Gastroesophageal sphincter (tissue), 4 donors: ENCODE measurements around the gene CNTN5. TPM values are rescaled to one million over a fixed set of nuclear protein-coding genes. Genes with fewer than 3 reads are reported as not detected.

Experiments
- ATAC-seq: fragments of 150-250 bp; one replicate; pipeline ENCODE4 v1.9.1; 2016; ENCODE audit warnings: mild to moderate bottlenecking, moderate library complexity
- H3K27ac ChIP-seq, 4 donors: fragments of 200-600 bp; sonication (generic) in 3 of 4; 1 replicate in 3 of 4; 2 replicates in 1 of 4; pipeline ENCODE4 v1.5.1; 2016 to 2019
- H3K27me3 ChIP-seq: fragments of 200-600 bp; sonication (generic); one replicate; pipeline ENCODE4 v1.5.1; 2019
- H3K36me3 ChIP-seq, 2 donors: fragments of 200-600 bp; sonication (generic); one replicate each; pipeline ENCODE4 v1.5.1; 2019; ENCODE audit warnings: control low read depth in 1 of 2
- H3K4me1 ChIP-seq, 3 donors: fragments of 200-600 bp; sonication (generic); 1 replicate in 2 of 3; 2 replicates in 1 of 3; pipeline ENCODE4 v1.5.1; 2016 to 2019; ENCODE audit warnings: control low read depth in 2 of 3
- H3K4me3 ChIP-seq, 2 donors: fragments of 200-600 bp; sonication (generic); one replicate each; pipeline ENCODE4 v1.5.1; 2019; ENCODE audit warnings: mild to moderate bottlenecking in 1 of 2, moderate library complexity in 1 of 2
- H3K9me3 ChIP-seq, 3 donors: fragments of 200-600 bp; sonication (generic); one replicate each; pipeline ENCODE4 v1.5.1; 2017 to 2019; ENCODE audit warnings: control low read depth in 2 of 3
- CTCF ChIP-seq, 4 experiments: fragments of 200-600 bp in 2 of 4; fragments of 450-650 bp in 2 of 4; sonication (generic) in 1 of 4; IDR thresholded peaks; one replicate each; pipeline ENCODE4 v1.5.1; 2017 to 2019; ENCODE audit warnings: antibody characterized with exemption in 4 of 4, mild to moderate bottlenecking in 2 of 4, moderate library complexity in 2 of 4
- EP300 ChIP-seq: sonication (generic); formaldehyde crosslinking; IDR thresholded peaks from one replicate; pipeline ENCODE4 v1.6.1; 2017; ENCODE audit warnings: antibody characterized with exemption, mild to moderate bottlenecking
- POLR2A ChIP-seq, 2 donors: fragments of 450-650 bp; IDR thresholded peaks; one replicate each; pipeline ENCODE4 v1.6.1; 2017; ENCODE audit warnings: antibody characterized with exemption in 2 of 2, mild to moderate bottlenecking in 2 of 2, moderate library complexity in 1 of 2
- POLR2AphosphoS5 ChIP-seq: sonication (generic); formaldehyde crosslinking; IDR thresholded peaks from one replicate; pipeline ENCODE4 v1.6.1; 2017; ENCODE audit warnings: antibody characterized with exemption
- WGBS, 2 donors: methylation state at CpG; one replicate each; pipeline ENCODE4 v1.1.5; 2018; ENCODE audit warnings: low coverage in 1 of 2; 5-methylcytosine and 5-hydroxymethylcytosine counted together
- total RNA-seq, 4 donors: library from RNA; depleted of rRNA; stranded (reverse); fragments of >200 nt; gene quantifications; one replicate each; pipeline ENCODE4 v1.1.0, GENCODE V29; 2016

The CNTN5 gene
- total RNA-seq, 4 donors from 2014 or later = 0.16 TPM; not detected in 3

GRCh38 chr11:99640671-99641070, 619.9 kb downstream of the CNTN5 start:
- no peaks in the 10 kb centered on the region for H3K4me1 ChIP-seq
- no peaks in the 10 kb centered on the region for H3K9me3 ChIP-seq
- no peaks in the 10 kb centered on the region for H3K36me3 ChIP-seq
- no peak overlapping the region for H3K27ac ChIP-seq
- no peak for TF ChIP-seq POLR2AphosphoS5
- no peak for TF ChIP-seq CTCF (IDR thresholded peaks at IDR 0.05)
- no peak for TF ChIP-seq EP300
- TF ChIP-seq POLR2A (IDR thresholded peaks at IDR 0.05) = no peak
- no peak for ATAC-seq
- H3K4me3 ChIP-seq = no peak overlapping the region
- H3K27me3 ChIP-seq = no peaks in the 10 kb centered on the region

- H3K9me3 ChIP-seq = no peaks in the 10 kb centered on the region
- no peak for ATAC-seq
- no peaks in the 10 kb centered on the region for H3K27me3 ChIP-seq
- no peak overlapping the region for H3K4me3 ChIP-seq
- no peaks in the 10 kb centered on the region for H3K36me3 ChIP-seq
- H3K4me1 ChIP-seq = no peaks in the 10 kb centered on the region
- TF ChIP-seq EP300 (no peak), POLR2AphosphoS5 (no peak), POLR2A (IDR thresholded peaks at IDR 0.05) (no peak), CTCF (IDR thresholded peaks at IDR 0.05) (no peak)
- no peak overlapping the region for H3K27ac ChIP-seq
- WGBS, 2 donors = 81 to 88% methylated on average over 2 of the region's 2 CpGs
Measured at GRCh38 chr11:99645934-99646333, 625.2 kb downstream of the CNTN5 start.

GRCh38 chr11:99670067-99670676, 649.4 kb downstream of the CNTN5 start:
- no peak overlapping the region for H3K27ac ChIP-seq
- no peak for ATAC-seq
- 44 to 56% methylated on average over 1 of the region's 2 CpGs for WGBS, 2 donors
- no peaks in the 10 kb centered on the region for H3K9me3 ChIP-seq
- no peaks in the 10 kb centered on the region for H3K4me1 ChIP-seq
- no peaks in the 10 kb centered on the region for H3K36me3 ChIP-seq
- H3K27me3 ChIP-seq = no peaks in the 10 kb centered on the region
- no peak overlapping the region for H3K4me3 ChIP-seq
- TF ChIP-seq CTCF (IDR thresholded peaks at IDR 0.05) = no peak
- TF ChIP-seq EP300 = no peak
- TF ChIP-seq POLR2AphosphoS5 = no peak
- no peak for TF ChIP-seq POLR2A (IDR thresholded peaks at IDR 0.05)

GRCh38 chr11:99671808-99672409, 651.2 kb downstream of the CNTN5 start:
- Histone ChIP-seq H3K36me3 (no peaks in the 10 kb centered on the region), H3K9me3 (no peaks in the 10 kb centered on the region), H3K4me1 (no peaks in the 10 kb centered on the region), H3K27ac (no peak overlapping the region), H3K4me3 (no peak overlapping the region), H3K27me3 (no peaks in the 10 kb centered on the region)
- 78 to 82% methylated on average over 8 of the region's 8 CpGs for WGBS, 2 donors
- no peak for ATAC-seq
- TF ChIP-seq CTCF (IDR thresholded peaks at IDR 0.05) (no peak), POLR2AphosphoS5 (no peak), POLR2A (IDR thresholded peaks at IDR 0.05) (no peak)

GRCh38 chr11:99676292-99676691, 655.5 kb downstream of the CNTN5 start:
- Histone ChIP-seq H3K27ac (no peak overlapping the region), H3K9me3 (no peaks in the 10 kb centered on the region), H3K4me1 (no peaks in the 10 kb centered on the region), H3K36me3 (no peaks in the 10 kb centered on the region), H3K27me3 (no peaks in the 10 kb centered on the region), H3K4me3 (no peak overlapping the region)
- TF ChIP-seq POLR2A (IDR thresholded peaks at IDR 0.05) (no peak), POLR2AphosphoS5 (no peak), EP300 (no peak), CTCF (IDR thresholded peaks at IDR 0.05) (no peak)
- WGBS, 2 donors = 65 to 74% methylated on average over 4 of the region's 4 CpGs
- no peak for ATAC-seq
